ENCODE measurements around the gene GPR137. TPM values are rescaled to one million over a fixed set of nuclear protein-coding genes. Genes with fewer than 3 reads are reported as not detected.

GPR137 gene
- total and polyA plus RNA-seq, 9 of the 15 experiments (the other 6 are each of a cell fraction or from before 2014, with no cell fraction given) = 0.32 to 26.7 (median 10.7) TPM

DNA sequence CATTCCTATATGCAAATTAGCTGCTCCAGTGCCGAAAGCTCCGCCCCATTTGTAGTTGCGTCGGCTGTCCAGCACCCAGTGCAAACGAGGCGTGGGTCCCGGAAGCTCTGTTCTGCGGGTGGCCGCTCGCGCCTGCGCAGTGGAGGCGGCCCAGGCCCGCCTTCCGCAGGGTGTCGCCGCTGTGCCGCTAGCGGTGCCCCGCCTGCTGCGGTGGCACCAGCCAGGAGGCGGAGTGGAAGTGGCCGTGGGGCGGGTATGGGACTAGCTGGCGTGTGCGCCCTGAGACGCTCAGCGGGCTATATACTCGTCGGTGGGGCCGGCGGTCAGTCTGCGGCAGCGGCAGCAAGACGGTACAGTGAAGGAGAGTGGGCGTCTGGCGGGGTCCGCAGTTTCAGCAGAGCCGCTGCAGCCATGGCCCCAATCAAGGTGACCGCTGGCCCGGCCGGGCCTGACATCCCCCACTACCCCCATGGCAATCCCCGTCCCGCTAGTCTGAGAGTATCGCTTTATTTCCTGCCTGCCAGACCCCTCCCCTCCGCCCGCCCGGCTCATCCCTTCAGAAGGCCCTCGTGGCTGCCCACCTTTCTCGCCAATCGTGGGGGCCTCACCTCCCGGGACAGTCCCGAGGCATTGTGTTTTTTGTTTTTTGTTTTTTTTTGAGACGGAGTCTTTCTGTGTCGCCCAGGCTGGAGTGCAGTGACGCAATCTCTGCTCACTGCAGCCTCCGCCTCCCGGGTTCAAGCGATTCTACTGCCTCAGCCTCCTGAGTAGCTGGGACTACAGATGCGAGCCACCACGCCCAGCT, 32.5 kb downstream of the GPR137 start, which contains the start of gene PRDX5 (continued):
- TF ChIP-seq, protein P1, sequence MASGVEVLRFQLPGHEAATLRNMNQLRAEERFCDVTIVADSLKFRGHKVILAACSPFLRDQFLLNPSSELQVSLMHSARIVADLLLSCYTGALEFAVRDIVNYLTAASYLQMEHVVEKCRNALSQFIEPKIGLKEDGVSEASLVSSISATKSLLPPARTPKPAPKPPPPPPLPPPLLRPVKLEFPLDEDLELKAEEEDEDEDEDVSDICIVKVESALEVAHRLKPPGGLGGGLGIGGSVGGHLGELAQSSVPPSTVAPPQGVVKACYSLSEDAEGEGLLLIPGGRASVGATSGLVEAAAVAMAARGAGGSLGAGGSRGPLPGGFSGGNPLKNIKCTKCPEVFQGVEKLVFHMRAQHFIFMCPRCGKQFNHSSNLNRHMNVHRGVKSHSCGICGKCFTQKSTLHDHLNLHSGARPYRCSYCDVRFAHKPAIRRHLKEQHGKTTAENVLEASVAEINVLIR (CRISPR knock-in tag; IDR thresholded peaks at IDR 0.05) = no peak
- TF ChIP-seq, protein P2, sequence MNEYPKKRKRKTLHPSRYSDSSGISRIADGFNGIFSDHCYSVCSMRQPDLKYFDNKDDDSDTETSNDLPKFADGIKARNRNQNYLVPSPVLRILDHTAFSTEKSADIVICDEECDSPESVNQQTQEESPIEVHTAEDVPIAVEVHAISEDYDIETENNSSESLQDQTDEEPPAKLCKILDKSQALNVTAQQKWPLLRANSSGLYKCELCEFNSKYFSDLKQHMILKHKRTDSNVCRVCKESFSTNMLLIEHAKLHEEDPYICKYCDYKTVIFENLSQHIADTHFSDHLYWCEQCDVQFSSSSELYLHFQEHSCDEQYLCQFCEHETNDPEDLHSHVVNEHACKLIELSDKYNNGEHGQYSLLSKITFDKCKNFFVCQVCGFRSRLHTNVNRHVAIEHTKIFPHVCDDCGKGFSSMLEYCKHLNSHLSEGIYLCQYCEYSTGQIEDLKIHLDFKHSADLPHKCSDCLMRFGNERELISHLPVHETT (CRISPR knock-in tag; conservative IDR thresholded peaks at IDR 0.05 in 1 of 2, IDR thresholded peaks at IDR 0.05 in 1 of 2) = no peak
- TF ChIP-seq SIX5 (IDR thresholded peaks at IDR 0.05; ENCODE audit: borderline replicate concordance in 1 of 2, insufficient read depth in 1 of 2, low read depth in 1 of 2, low read length in 2 of 2) = no peak
- TF ChIP-seq, protein P3, sequence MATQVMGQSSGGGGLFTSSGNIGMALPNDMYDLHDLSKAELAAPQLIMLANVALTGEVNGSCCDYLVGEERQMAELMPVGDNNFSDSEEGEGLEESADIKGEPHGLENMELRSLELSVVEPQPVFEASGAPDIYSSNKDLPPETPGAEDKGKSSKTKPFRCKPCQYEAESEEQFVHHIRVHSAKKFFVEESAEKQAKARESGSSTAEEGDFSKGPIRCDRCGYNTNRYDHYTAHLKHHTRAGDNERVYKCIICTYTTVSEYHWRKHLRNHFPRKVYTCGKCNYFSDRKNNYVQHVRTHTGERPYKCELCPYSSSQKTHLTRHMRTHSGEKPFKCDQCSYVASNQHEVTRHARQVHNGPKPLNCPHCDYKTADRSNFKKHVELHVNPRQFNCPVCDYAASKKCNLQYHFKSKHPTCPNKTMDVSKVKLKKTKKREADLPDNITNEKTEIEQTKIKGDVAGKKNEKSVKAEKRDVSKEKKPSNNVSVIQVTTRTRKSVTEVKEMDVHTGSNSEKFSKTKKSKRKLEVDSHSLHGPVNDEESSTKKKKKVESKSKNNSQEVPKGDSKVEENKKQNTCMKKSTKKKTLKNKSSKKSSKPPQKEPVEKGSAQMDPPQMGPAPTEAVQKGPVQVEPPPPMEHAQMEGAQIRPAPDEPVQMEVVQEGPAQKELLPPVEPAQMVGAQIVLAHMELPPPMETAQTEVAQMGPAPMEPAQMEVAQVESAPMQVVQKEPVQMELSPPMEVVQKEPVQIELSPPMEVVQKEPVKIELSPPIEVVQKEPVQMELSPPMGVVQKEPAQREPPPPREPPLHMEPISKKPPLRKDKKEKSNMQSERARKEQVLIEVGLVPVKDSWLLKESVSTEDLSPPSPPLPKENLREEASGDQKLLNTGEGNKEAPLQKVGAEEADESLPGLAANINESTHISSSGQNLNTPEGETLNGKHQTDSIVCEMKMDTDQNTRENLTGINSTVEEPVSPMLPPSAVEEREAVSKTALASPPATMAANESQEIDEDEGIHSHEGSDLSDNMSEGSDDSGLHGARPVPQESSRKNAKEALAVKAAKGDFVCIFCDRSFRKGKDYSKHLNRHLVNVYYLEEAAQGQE (IDR thresholded peaks at IDR 0.05; ENCODE audit: borderline replicate concordance) = peak; percentile 90
- TF ChIP-seq, protein P3 (CRISPR knock-in tag; IDR thresholded peaks at IDR 0.05; ENCODE audit: low read depth) = peak; percentile 20
- TF ChIP-seq, protein P4, sequence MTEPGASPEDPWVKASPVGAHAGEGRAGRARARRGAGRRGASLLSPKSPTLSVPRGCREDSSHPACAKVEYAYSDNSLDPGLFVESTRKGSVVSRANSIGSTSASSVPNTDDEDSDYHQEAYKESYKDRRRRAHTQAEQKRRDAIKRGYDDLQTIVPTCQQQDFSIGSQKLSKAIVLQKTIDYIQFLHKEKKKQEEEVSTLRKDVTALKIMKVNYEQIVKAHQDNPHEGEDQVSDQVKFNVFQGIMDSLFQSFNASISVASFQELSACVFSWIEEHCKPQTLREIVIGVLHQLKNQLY (CRISPR knock-in tag; conservative IDR thresholded peaks at IDR 0.05) = no peak
- peak; percentile 61 for TF ChIP-seq KDM5B (IDR thresholded peaks at IDR 0.05; ENCODE audit: insufficient replicate concordance, low read depth, low read length)
- TF ChIP-seq MYNN (IDR thresholded peaks at IDR 0.05) = peak; percentile 89
- TF ChIP-seq MYNN (CRISPR knock-in tag; IDR thresholded peaks at IDR 0.05) = no peak
- peak; percentile 70; the same call in 1 of the 2 replicates for TF ChIP-seq PHF8 (IDR thresholded peaks at IDR 0.05; ENCODE audit: borderline replicate concordance, low read length)
- TF ChIP-seq RNF2 (IDR thresholded peaks at IDR 0.05) = 0 out of 2 replicates have a peak, but pooled peaks have one; percentile 4
- TF ChIP-seq MTA3 (IDR thresholded peaks at IDR 0.05; ENCODE audit: borderline replicate concordance) = peak; percentile 84
- TF ChIP-seq CBFB (CRISPR knock-in tag; IDR thresholded peaks at IDR 0.05) = 0 out of 2 replicates have a peak, but pooled peaks have one; percentile 74
- TF ChIP-seq JUND (IDR thresholded peaks at IDR 0.05; ENCODE audit: borderline replicate concordance, low read depth, low read length) = peak; percentile 49; the same call in 1 of the 2 replicates
- TF ChIP-seq JUND (tag; IDR thresholded peaks at IDR 0.05; ENCODE audit: borderline replicate concordance, low read depth, low read length) = no peak; the same call in 2 of the 3 replicates
